ENCODE measurements around the gene GALNT8.

- TF ChIP-seq CTCF (IDR thresholded peaks at IDR 0.05; ENCODE audit: insufficient read depth, low read length, poor library complexity, severe bottlenecking) (no peak), EZH2phosphoT487 (conservative IDR thresholded peaks at IDR 0.05; ENCODE audit: low read length) (no peak)
Measured at GRCh38 chr12:4771172-4771959, 51.2 kb downstream of the GALNT8 start.

Measured in SU-DHL-6 (cell line).